Inflammatory macrophage treated with lipopolysaccharide for 1 hour (primary cell): ENCODE data around the gene CAMK2D.
A peak's percentile ranks its signal among the peaks of the same experiment; 100 is the strongest.
"Not testable (repeated sequence)": the region's sequence is repeated elsewhere in the genome, so short reads cannot be mapped to it uniquely, and the experiment has no call there.

Source experiments
- DNase-seq, 2 donors: peaks; one replicate each; pipeline ENCODE4 v3.0.0-alpha.2; 2020 to 2022

CAMK2D gene

DNA sequence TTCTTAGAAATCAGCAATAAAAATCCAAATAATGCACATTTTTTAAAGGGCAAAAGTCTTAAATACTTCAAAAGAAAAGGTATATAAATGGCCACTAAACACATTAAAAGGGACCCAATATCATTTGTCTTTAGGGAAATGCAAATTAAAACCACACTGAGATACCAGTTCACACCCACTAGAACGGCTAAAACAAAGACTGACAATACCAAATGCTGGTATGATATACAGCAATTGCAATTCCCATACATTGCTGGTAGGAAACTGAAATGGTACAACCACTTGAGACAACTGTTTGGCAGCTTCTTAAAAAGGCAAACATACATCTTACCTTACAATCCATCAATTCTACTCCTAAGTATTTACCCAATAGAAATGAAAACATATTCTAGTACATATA lies 33.7 kb downstream of the CAMK2D start:
- no peak for DNase-seq

DNA sequence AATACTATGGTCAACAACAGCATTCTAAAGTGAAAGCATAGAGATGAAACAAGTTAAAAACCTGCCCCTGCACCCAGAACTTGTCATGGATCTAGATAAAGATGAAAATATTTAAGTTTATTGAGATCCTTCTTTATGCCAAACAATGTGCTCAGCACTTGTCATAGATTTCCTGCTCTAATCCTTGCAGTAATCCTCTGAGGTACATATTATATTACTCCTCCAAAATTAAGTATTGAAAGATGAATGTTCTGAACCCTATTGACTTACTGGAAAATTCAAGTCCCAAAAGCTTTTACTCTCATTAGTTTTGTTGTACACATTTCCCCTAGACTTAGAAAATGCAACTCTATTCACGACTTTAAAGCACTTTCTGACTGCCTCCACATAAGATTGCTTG lies 35.6 kb downstream of the CAMK2D start:
- no peak for DNase-seq

DNA sequence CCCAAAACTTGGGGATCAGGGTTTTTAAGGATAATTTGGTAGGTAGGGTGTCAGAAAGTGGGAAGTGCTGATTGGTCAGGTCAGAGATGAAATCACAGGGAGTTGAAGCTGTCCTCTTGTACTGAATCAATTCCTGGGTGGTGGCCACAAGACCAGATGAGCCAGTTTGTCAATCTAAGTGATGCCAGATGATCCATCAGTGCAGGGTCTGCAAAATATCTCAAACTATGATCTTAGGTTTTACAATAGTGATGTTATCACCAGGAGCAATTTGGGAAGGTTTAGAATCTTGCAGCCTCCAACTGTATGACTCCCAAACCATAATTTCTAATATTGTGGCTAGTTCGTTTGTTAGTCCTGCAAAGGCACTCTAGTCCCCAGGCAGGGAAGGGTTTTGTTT lies 43.3 kb downstream of the CAMK2D start:
- DNase-seq = no peak

DNA sequence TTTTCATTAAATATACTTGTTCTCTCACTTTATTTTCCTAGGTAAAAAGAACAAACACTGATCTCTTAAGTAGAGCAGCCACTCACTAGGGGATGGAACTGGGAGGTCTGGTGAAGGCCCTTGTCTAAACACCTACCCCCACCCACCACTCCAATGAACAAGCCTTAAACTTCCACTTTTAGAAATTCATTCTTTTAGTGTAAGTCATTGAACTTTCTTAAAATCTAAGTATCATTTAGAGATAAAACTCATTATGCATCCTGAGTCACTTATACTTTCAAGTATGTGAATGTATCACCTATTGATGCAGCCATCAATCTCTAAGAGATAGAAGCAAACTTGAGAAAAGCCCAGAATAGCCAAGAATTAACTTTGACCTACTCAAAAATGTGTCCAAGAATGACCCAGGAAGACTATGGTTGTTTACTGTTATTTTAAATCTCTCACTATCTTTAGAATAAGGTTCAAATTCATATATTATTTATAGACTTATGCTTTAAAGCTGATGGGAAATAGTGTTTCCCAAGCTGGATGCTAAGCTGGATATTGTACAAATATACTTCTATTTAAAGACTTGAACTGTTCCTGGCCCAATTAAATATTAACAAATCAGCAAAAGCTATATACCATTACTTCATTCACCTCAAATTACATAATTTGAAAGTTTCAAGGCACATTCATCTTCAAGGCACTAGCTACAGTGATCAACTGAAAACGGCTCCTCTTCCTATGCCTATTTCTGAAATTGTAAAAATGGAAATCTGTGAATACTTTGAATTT lies 49.5 kb downstream of the CAMK2D start:
- DNase-seq = no peak

DNA sequence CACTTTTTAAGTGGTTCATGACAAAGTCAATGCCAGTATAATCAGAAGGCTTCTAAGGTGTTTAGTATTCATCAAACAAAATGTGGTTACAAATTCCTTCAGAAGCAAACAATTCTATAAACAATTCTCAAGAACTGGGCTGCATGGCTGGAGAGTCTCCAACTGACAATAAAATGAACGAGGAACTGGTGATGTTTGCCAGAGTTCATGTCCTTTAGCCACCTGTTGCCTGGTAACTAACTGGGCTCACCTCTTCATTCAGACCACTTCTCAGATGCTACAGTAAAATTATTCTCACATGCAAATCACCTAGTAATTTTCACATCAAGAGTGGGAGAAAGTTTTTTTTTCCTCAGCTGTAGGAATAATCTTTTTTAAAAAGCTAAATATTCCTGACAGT lies 53.3 kb downstream of the CAMK2D start:
- no peak for DNase-seq

DNA sequence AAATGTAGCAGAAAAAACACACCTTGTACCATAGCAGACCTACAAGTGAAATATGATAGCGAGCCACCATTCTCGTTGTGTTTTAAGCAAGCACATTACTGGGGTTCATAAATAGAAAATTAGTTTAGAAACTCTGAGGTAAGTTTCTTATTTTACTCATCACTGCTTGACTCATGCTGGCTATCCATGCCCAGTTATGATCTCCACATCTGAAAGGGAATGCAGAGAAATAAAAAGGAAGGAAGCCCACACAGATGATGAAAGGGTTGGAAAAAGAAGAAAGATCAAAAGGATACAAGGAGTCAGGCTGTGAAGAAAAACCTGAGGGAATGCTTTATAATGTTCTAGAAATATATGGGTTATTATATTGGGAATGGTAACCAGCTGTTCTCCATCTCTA lies 54.5 kb downstream of the CAMK2D start:
- DNase-seq = no peak

DNA sequence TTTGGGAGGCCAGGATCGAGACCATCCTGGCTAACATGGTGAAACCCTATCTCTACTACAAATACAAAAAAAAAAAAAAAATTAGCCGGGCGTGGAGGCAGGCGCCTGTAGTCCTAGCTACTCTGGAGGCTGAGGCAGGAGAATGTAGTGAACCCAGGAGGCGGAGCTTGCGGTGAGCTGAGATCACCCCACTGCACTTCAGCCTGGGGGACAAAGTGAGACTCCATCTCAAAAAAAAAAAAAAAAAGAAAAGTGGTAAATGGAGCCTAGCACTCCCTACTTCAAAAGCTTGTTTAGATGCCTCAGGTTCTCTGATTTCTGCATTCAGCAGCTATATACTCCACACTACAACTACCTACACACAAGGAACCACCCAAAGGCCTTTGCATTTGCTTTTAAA lies 56.4 kb downstream of the CAMK2D start:
- not testable (repeated sequence) for DNase-seq

DNA sequence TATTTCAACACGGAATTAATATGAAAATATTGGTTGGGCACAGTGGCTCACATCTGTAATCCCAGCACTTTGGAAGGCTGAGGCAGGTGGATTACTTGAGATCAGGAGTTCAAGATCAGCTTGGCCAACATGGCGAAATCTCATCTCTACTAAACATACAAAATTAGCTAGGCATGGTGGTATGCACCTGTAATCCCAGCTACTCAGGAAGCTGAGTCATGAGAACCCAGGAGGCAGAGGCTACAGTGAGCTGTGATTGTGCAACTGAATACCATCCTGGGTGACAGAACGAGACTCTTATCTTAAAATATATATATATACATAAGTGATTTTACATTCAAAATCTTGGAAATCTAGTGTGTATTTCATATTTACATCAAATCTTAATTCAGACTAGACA lies 58.9 kb downstream of the CAMK2D start:
- not testable (repeated sequence) for DNase-seq

DNA sequence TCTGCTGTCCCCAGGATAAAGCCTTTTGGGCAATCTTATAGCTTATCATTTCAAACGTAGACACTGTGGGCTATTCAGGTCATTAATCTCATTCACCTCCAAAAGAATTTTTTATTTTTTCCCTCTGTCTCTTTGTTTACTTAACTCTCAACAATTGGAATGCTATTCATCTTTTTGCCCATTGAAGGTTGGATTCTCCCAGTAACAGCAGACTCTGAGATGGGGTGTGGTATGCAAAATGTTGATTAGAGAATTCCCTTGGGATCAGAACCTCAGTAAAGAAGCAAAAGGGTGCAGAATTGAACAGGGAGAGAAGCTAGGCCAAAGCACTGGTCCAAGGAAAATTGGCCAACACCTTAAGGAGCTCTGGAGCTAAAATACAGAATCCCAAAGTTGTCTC lies 60.4 kb downstream of the CAMK2D start:
- no peak for DNase-seq

DNA sequence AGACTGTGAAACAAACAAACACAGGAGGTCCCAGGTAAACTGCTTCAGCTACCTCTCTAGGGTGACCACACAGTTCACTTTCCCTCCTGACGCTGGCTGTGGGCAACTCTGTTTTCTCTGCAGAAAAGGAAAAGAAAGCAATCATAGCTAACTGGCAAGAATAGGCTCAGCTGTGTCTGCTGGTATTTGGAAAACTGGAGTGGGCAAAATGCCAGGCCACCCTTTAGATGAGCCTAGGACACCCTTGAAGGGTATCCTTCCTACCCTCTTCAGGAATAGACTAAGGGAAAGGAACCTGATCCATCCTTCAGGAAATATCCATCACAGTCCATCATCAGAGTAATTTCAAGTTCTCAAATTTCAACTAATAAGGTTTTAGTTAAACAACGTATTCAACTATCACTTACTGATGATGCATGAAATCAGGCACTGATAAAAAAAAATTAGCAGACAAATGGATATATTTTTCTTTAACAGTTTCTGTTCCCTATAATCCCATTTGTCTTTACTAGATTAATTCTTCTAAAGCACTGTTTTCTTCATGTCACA lies 60.9 kb downstream of the CAMK2D start:
- DNase-seq = no peak

DNA sequence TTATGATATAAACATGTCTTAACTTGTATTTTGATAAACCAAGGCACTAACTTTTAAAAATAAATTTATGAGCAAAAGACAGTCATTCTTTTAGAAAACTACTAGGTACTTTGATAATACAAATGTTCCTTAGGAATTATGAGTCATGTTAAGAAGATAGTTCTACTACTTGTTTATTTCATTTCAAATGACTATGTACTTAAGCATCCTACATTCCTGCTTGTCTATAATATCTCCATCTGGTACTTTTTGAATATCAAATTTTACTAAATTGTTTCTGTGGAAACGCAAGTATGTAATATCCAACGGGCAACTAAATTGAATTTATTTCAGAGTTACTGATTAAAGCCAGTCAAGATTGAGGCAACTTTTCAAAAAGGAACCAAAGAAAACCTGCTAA lies 61.8 kb downstream of the CAMK2D start:
- no peak for DNase-seq

DNA sequence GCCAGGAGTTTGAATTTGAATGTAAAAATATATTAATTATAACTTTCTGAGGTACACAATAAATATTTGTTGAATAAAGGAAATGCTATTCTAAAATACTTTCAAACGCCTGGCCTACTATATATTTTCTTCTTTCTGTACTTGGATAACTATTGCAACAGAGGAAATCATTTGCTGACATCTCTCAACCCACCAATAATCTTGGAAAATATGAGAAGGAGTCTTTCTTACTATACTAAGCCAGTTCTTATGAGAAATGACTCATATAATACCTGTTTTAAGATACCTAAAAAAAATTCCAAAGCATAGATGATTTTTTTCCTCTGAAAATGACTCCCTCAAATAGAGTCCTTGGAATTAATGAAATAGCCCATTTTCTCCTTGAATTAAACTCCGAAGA lies 64.1 kb downstream of the CAMK2D start:
- DNase-seq = no peak

DNA sequence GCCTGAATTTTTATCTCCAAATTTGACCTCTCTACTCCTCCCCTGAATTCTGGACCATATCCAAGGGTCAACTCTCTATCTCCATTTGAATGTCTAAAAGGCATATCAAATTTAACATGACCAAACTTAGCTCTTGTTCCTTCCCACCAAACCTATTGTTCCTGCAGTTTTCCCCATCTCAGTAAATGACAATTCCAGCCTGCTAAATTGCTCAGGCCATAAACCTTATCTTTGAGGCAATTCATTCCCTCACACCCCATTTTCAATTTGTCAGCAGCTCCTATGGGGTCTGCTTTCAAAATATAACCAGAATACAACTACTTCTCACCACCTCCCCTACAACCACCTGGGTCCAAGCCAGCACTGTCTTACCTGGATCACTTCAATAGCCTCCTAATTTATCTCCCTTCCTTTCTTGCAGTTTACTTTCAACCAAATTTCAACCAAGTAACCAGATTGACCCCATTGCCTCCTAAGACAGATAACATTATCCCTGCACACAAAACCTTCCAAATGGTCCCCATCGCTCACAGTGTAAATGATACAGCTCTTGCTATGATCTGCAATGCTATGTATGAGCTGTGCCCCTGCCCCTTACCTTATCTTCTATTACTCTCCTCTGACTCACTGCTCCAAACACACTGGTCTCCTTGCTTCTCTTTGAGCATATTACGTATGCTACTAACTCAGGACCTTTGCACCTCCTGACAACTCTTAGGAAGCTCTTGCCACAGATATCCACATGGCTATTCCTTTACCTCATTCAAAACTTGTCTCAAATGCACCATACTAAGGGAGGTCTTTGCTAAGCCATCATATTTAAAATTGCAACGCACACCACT lies 66.0 kb downstream of the CAMK2D start:
- DNase-seq = no peak

DNA sequence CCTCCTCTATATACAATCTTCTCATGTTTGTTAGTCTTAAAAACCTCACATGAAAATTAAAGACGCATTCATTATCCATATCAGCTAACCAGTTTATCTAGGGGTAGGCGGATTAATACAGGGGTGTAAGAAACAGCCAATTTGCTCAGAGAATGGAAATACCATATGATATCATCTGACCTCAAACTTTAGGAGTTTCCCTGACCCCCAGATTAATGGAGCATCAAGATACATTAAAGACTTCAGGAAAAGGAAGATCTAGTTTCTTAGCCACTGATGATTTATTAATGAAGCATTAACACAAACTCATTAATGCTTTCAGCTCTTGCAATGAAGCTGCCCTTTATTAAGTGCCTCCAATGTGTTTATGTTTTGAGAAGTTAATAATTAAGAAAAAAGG lies 67.5 kb downstream of the CAMK2D start:
- no peak for DNase-seq

DNA sequence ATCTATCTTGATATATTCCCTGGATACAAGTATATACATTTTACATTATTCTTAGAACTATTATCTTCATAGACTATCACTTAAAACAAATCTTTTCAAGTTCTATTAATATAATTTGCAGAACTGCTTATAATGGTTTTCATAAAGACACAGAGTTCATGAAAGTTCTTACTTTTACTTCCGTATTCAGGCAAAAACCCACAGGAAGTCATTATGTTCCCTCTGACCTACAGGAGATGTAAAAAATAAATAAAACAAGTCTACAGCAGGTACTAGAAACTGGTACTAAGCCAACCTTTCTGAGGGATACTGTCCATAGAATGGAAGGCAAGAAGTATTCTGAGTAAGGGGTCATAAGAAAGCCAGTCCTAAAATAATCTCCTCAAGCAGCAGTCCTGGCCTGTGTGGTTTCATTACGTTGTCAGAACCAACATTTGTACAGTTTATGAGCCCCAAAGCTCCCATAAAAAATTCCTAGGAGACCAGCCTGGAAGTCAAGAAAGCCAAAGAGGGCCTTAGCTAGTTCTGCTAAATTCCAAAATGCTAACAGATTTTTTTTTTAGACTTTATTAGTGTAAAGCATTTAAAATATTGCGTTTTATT lies 68.6 kb downstream of the CAMK2D start:
- peak; percentile 11 to 21 for DNase-seq

DNA sequence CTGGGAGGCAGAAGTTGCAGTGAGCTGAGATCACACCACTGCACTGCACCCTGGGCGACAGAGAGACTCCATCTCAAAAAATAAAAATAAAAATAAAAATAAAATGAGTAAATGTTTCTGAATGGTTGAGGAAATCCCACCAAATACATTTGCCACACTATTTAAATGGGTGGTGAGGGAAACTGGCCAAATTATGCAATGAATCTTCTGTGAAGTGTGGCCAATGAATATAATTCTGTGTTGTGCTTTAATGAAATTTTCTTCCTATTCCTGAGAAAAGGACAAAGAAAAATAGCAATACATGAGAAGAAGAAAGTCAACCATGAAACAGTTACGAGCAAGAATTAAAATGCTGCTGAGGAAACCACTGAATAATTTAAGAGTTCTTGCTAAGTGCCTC lies 69.9 kb downstream of the CAMK2D start:
- no peak for DNase-seq

DNA sequence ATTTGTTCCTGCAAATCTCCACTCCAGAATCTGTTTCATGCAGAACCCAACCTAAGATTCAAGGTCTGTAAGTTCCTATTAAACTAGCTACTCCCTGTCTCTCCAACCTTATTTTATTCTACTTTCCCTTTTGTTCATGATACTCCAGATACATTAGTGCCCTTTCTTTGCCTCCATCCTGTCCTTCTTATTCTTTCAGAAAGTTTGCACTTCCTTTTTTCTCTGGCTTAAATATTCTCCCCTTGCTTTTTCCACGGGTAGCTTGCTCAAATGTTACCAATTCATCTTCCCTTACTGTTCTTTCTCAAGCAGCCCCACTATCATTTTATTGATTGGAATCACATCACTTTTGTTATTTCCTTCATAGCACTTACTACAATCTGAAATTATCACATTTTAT lies 72.1 kb downstream of the CAMK2D start:
- DNase-seq = no peak

DNA sequence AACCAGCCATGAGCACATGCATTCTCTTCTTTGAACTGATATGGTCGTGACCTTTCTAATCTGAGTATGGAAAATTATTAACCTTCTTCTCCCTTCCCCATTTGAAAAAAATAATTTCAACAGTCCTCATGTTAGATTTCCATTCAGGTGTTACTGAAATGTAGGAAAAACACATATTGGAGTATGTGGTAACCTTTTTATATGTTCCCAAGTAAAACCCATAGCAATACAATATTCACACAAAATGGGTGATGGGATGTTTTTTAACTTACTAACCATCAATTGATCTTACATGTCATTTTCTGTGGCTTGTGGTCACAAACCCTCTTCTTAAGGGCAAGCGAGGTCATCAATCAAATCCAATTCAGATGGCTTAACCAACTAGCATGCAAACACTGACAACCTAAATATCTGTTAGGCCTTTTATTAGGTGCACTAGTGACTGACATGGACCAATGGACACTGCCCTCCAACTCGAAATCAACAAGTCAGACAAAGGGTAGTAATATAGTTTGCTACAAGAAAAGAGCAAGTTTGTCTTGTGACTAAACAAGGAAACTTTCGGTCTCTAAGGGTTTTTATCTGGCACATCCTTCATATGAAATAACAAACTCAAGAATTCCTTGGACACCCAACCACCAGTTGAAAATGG lies 74.3 kb downstream of the CAMK2D start:
- no peak for DNase-seq

DNA sequence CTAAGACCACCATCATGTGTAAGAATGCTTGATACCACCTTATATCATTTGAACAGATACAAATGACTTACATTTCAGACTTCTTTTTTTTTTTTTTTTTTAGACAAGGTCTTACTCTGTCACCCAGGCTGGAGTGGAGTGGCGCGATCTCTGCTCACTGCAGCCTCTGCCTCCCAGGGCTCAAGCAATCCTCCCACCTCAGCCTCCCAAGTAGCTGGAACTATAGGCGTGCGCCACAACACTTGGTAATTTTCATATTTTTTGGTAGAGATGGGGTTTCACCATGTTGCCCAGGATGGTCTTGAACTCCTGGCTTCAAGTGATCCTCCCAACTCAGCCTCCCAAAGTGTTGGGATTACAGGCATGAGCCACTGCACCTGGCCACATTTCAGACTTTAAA lies 76.4 kb downstream of the CAMK2D start:
- DNase-seq = not testable (repeated sequence)

DNA sequence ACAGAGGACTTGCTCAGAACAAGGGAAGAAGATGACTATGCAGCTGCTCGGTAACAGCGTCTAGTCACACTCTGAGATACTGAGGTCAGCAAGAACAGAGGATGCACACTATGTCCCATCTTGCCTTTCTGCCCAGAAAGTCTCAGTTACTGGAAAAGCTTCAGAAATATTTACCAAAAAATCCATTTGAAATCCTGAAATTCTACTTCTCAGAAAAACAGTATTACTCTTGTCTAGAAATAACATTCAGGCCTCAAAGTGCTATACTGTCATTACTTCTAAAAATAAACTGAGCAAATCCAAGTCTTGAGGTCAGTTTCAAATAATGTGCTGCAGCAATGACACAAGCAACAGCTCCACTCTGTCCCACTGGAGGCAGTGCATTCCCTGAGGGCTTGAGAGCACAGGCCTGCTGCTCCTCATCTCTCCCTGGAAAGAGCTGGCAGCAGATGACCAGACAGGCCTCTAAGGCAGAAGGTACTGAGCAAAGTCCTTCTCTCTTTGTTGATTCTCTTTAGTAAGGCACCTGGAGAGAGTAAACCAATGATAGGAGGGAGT lies 76.9 kb downstream of the CAMK2D start:
- DNase-seq = no peak

DNA sequence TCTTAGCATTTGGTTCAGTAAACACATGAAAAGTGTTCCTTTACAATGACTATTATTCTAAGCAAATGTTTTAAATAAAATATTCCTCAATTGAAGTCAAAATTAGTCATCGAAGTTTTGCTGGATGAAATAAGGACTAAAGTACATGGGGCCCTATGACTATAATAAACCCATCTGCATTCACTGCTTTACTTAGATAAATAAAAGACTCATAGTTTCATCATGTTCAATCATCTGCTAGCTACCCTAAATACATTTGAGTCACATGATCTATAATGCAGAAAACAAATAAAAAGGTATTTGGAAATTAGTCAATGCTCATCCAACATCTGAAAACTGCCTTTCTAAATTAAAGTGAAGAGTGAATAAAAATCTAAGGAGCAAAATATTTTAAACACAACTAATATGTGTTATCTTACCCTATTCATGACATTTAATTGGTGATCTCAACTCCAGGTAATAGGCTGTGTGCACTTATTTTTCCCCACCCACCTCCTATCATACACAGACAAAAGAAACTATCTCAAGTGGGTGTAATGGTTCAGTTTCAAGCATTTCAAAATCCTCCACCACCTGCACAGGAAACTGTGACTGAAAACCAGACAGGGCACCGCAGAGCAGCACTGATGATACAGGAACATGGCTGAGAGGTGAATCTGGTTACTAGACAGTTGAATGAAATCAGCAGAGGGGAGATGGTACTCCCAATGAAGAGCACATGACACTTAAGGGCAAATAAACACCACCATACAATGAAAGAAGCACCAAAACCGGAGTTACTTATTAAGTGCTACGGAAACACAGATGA lies 78.6 kb downstream of the CAMK2D start:
- no peak for DNase-seq

DNA sequence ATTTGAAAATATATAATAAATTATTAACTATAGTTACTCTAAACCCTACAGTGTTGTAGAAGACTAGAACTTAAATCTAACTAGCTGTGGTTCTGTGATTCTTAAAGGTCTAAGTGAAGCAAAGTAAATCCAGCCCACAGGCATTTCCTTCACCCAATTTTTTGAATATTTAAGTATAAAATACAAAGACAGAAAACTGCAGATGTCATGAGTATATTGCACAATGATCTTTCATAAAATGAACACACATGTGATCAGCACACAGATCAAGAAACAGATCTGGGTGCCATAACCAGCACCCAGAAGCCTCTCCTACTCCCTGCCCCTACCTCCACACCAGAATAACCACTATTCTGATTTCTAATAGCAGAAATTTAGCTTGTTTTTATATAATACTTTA lies 82.9 kb downstream of the CAMK2D start:
- DNase-seq = no peak
